Germinal center (tissue), 1 donor: ENCODE results near the gene TAS2R41.

ENCODE experiments used
- DNase-seq: peaks from one replicate; pipeline ENCODE4 v3.0.0; 2012; ENCODE audit warnings: mixed read lengths, low spot score

Gene TAS2R41

DNA sequence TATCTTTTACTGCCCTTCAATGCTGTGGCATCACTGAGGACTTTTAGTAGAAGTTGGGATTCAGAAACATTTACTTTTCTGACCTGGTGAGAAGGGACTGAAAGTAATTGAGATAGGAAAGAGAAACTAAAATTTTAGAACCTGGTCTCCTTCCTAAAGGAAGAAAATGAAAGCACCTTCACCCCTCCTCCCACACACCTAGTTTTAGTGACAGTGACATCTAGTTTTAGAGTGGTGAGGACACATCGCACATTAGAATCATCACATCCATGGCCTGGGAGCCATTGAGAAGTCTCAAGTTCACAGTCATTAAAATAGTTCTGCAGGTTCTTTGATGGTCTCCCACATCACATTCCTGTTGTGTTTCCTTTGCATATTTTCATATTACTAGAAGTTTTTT is 16.1 kb downstream of the TAS2R41 start:
- no peak for DNase-seq

DNA sequence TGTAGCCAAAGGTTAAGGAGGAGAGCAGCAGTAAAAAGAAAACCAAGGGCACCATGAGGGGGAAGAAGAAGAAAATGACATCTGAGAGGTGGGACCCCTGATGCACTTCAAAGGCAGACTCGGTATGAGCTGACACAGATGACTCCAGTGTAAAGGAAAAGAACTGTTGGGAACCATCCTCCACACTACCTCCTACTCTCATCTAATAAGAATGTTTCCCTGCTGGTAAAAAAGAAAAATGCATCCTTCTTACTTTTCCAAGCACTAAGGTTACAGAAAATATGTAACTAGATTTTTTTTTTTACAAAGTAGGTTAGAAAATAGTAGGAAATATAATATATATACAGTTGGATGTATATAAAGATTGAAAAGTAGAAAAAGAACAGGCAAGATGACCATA is 16.9 kb downstream of the TAS2R41 start:
- DNase-seq, result no peak

DNA sequence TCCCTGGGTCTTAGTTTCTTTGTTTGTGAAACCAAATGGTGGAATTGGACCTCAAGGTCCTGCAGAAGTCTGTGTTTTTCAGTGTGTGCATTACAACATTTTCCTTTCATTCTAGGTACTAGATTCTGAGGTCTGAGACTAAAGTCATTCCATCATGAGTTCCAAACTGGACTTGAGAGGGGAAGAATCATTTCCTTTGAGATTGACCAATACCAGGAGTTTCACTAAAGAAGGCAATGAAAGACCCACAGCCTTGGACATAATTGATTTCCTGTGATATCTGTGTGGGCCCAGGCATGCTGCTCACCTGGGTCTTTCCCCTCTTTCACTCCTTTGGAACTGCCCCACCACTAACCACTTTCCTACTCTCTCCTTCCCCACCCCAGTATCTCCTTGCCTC is 18.2 kb downstream of the TAS2R41 start:
- DNase-seq, result no peak

DNA sequence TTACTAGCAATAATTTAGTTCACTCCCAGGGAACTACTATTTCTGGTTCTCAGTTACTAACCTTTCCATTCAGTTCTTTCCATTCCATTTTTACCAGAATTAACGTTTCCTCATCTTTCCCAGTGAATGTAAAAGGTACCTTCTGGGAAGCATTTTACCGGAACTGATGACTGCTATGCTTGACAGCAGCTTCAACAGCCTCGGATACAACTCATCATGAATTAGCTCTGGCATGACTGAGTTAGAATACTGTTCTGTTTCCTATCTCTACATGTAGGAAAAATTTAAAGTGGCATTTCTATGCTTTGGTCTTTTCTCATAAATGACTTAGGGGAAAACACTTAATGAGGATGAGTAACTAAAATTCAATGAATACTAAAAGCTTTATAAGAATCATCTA is 18.6 kb downstream of the TAS2R41 start:
- DNase-seq, result no peak

DNA sequence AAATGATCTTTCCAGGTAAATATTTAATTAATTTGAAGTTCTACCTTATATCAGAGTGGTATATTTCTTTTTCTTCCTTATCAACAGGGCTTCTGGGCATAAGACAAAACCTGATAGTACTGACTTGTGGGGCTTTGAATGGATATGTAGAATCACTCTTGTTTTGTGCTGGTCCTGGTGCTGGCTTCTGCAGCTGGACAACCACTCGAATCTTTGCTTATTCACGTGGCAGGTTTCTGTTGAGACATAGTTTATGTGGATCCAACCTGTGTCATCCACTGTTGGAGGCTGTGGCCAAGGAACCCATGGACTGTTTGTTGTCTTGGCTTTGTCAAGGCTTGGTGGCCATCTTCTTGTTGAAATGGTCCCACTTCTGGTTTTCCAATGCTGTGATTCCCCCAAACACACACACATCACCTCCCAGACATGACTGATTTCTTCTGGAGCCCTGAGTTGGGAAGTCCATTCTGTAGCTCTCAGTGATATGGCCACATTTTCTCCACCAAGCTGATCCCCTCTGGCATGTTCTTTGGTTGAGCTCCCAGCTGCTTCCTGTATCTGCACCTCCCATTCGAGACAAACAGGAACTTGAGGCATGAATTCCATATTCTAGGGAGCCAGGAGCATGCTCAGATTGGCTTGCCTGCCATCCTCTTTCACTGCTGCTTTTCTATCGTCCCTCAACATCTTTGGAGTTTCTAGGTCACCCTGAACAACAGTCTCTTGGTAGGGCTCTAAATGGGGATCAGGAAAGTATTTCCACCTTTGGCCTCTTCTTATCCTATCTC is 19.5 kb downstream of the TAS2R41 start:
- no peak for DNase-seq

DNA sequence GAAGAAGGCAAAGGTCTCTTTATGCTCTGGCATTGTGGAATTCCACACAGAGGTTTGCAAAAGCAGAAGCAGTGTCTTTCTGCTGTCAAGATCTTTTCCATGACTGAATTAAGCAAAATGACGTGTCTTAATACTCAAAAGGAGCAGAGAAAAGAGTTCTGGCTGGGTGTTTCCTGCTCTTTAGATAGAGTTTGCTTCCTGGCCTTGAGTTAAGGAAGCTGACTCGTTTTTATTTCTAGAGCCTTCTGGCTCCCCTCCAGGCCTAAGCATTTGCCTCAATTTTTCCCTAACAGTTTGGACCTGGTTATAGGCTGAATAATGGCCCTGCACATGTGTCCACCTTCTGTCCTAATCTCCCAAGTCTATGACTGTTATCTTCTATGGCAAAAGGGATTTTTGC is 21.6 kb downstream of the TAS2R41 start:
- no peak for DNase-seq

DNA sequence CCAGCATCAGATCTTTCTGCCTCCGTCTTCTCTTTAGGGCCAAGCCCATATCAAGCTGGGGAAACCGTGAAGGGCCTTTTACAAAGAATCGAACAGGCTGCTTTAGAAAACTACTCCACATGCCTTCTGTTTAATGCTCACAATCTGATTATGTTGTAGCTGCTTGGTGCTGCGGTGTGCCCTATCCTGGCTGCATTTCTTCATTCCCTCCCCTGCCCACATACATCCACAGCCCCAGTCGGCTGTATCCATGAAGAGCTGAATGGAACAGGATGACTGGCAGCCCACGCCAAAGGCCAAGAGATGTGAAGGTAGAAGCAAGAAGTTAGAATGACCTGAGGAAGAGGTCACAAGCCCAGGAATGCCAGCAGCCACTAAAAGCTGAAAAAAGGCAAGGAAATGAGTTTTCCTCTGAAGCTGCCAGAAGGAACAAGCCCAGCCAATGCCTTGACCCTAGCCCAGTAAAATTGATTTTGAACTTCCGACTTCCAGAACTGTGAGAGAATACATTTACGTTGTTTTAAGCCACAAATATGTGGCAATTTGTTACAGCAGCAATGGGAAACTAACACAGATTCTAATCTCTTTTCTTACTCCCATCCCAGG is 22.2 kb downstream of the TAS2R41 start:
- DNase-seq, result no peak

DNA sequence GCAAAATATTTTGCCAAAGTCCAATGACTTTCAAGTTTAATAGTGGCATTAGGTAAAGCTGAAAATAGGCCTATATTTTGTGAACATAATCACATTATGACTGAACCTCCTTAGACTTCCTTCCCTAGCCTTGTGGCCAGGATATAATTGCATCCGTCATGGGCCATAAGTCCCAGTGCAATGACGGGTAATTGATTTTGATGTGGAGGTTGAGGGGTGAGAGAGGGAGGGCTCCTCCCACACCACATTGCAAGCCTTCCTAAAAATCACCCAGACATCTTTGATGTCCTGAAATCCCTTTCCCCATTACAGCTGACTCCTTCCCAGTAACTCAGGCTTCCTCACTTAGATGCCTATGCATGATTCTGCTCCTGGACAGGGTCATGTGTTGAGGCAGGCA is 25.6 kb downstream of the TAS2R41 start:
- DNase-seq, result no peak

DNA sequence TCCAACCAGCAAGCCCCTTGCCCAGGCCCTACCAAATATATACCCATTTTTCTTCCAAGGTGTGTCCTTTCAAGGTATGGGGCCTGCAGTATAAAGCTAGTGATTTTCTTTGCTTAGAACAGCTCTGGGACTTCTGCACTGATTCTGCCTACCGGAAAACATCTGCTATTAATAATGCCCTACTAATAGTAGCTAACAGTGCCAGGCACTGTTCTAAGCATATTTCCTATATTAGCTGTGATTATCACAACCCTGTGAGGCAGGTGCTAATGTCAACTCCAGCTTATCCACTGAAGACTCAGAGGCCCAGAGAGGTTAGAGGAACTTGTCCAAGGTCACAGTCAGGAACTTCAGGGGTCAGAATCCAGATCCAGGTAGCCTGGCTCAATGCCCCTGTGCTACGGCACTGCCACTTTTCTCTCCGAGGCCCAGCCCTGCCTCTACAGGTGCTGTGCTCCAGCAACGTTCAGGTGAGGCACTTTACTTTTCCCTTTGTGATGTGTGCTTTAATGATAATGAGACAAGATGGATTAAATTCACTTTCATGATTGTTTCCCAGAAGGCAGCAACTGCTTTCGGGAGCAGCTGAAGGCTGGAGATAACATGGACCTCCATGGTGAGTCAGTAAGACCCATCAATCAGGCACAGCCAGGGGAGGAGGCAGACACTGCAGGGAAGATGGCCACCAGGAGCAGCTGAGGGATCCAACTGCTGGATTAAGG is 26.7 kb downstream of the TAS2R41 start:
- no peak for DNase-seq

DNA sequence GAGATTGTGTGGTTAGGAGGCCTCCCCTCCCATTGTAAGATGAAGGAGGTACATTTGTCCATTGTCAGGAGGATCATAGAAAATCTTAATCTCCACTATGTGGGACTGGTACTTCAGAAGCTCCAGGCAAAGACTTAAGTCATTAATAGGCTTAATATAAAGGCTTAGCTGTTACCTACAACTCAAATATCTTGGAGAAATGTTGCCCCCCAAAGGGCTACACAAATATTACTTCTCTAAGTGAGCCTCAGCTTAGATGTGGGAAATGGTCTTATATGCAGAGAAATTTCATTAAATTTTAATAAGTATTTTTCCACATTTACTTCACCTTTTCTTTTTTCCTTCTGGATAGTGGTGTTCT is 27.2 kb downstream of the TAS2R41 start:
- no peak for DNase-seq

DNA sequence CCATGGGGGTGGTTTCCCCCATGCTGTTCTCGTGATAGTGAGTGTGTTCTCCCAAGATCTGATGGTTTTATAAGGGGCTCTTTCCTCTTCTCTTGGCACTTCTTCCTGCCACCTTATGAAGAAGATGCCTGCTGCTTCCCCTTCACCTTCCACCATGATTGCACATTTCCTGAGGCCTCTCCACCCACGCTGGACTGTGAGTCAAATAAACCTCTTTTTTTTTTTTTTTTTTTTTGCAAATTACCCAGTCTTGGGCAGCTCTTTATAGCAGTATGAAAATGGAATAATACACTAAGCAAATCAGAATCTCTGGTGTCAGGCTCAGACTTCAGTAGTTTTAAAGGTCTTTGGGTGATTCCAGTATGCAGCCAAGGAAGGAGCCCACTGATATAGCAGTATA is 28.2 kb downstream of the TAS2R41 start:
- DNase-seq, result no peak

DNA sequence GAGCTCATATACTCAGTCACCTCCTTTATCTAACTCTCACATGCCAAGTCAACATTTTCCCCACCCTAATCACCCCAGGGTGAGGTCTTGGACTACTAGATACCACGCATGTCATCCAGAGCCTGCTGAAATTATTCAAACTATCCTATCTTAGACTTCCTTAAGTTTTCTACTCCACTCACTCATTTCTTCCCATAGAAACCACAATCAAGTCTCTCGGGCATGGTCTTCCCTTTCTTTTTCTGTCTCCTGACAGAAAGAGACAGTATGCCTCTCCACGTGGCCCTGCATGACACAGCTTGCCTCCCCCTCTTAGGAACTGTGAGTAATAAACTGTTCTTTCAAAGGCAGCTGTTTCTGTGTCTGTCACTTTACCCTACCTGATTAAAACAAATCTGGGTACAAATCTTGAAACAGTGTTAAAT is 29.4 kb downstream of the TAS2R41 start:
- no peak for DNase-seq

DNA sequence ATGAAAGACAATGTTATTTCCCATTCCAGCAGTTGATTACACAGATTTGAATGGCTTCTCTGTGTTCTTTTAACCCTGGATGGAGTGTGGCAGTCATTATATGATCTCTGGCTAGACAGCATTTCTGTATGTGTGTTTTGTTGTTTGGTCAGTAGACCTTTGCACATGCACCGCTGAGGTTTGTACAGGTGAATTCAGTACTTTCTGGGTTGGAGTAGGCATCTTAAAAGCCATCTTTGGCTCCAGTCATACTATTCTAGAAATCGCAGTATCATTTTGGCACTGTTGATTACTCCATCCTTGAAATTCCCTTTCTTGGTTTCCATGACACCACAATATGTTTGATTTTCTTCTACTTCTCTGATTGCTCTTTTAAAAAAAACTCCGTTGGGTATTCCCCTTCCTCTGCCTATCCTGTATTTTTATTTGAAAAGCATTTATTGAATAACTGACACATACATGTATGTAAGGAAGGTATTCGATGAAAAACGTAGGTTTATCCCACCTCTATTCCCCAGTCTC is 29.9 kb downstream of the TAS2R41 start:
- DNase-seq, result no peak

DNA sequence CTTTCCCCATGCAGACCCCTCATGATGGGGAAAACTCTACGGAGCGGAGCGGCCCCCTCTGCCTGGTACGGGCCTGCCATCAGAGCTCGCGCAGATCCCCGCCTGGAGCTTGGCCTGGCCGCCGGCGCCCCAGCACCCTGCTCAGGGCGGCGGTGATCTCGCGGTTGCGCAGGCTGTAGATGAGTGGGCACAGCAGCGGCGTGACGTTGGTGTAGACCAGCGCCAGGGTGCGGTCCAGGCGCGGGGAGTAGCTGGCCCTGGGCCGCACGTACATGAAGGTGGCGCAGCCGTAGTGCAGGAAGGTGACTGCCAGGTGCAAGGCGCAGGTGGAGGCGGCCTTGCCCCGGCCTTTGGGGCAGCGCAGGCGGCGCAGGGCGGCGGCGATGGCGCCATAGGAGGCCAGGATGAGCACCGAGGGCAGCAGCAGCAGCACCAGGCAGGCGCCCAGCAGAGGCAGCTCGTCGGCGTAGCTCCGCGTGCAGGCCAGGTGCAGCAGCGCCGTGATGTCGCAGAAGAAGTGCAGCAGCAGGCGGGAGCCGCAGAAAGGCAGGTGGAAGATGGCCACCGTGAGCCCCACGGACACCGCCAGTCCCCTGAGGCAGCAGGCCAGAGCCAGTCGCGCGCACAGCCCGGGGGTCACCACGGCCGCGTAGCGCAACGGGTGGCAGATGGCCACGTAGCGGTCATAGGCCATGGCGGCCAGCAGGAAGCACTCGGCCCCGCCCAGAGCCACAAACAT is 33.4 kb downstream of the TAS2R41 start:
- DNase-seq, result no peak

DNA sequence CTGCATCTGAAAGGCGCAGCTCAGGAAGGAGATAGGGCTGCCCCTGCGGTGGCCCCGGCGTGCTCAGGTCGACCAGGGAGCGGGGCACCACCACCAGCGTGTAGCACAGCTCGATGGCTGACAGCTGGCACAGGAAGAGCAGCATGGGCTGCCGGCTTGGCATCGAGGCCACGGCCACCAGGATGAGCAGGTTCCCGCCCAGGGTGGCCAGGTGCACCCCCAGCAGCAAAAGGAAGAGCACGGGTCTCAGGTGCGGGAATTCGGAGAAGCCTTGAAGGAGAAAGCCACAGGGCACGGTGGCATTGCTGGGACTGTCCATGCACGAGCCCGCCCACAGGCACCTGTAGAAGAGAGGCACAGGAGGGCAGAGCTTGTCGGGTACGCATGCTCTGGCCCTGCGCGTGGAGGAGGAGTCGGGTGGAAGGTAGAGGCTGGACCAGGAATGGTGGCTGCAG is 33.9 kb downstream of the TAS2R41 start:
- no peak for DNase-seq

DNA sequence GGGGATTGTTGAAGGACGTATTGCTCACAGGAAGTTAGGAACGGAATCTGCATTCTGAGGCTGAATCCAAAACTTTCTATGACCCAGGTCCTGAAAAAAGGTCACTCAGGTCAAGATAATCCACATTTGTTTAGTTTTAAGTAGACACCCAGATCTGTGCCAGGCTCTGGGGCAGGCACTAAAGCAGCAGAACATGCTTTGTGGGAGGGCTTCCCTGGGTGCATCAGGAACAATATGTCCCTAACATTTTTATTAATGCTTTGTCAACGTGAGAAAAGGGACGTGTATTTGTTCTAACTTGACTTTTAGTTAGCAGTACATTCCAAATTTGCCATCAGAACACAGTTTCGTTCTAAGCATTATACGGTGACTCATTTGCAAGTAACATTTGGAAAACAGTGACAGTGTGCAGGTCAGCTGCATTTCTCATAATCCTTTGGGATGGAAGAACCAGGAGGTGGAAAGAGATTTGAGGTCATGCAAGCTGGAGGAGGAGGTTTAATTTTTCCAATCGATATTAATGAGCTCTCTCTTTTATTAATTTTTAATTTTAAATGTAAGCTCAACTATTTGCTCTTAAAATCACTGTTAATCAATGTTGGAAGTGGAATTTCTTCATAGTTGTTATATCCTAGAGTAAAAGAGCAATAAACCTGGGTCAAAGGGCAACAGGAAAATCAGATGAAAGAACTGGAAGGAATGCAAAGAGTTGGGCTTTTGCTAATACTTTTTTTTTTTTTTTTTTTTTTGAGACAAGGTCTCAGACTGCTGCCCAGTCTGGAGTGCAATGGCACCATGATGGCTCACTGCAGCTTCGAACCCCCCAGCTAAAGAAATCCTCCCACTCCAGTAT is 35.0 kb downstream of the TAS2R41 start:
- DNase-seq, result no peak

DNA sequence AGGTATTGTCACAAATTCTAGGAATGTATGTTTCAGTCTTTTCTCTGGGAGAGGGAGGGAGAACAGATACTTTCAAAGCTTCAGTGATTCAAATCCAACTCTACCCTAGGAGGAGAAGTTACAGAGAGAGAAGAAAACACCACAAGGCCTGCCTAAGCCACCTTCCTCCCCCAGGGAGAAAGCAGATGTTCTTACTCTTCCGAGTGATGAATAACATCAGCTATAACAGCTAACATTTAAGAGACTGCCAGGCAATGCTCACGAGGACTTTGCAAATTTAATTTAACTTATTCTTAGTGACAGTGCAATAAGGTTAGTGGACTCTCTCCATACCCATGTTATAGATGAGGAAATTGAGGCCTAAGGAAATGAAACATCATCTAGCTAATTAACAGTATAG is 36.8 kb downstream of the TAS2R41 start:
- no peak for DNase-seq

DNA sequence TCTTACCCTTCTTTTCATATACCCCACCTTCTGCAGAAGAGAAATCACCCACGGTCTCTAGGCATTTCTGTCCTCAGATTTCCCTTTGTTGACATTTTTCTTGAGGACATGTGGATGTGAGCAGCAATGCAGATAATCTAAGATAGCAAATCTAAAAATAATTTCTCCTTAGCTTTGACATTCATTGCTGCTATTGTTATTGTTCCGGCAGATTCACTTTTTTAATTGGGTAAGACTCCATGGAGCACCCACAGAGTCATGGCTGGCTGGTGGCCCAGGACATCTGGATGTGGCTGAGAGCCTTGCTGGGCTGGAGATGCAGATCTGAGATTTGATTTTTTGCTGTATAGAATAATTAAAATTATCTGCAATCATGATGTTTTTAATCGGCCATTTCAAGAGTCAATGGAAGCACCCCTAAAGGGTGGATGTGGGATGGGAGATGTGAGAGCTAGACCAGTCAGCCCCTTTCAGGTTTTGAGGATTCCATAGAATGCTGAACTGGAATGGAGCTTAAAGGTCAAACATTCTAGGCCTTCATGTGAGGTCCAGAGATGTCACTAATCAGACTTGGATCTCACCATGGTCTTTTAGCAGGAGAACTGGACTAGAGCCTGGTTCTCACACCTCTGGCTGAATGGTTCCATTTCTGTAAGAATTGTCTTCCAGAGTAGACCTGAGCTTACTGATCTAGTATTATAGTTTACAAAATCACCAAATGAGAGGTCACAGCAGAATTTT is 37.5 kb downstream of the TAS2R41 start:
- DNase-seq, result no peak

DNA sequence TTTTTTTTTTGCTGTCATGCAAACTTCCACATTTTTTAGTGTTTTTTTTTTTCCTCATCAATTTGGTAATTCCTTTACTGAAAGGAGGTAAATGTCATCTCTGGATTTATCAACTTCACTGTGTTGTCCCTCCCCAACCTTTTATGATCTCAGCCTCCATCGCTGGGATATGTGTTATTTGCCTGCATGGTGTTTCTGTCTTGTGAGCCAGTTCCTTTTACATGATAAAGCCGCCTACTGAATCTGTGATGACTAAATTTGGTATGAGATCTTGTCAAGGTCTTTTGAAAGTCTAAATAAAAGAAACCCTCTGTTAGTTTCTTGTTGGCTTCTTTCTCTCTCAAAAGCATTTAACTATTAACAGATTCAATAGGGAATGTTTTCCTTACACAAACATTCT is 39.3 kb downstream of the TAS2R41 start:
- DNase-seq, result no peak

DNA sequence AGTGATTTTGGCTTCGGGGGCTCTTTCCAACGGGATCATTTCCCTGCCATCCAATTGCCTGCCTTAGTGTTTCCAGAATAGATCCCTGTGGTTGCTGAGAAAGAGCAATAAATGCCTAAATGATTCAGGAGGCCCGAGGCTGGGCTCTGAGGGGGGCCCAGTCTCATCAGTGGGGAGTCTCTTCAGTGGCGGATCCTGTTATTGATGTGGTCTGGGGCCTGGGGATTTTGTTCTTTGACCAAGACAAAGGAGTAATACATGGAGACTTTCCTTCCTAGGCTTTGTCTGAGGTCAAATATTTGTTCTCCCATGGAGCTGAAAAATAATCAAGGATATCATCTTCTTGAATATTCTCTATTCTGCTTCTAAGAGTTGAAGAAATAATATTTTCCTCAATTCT is 40.8 kb downstream of the TAS2R41 start:
- DNase-seq, result no peak

DNA sequence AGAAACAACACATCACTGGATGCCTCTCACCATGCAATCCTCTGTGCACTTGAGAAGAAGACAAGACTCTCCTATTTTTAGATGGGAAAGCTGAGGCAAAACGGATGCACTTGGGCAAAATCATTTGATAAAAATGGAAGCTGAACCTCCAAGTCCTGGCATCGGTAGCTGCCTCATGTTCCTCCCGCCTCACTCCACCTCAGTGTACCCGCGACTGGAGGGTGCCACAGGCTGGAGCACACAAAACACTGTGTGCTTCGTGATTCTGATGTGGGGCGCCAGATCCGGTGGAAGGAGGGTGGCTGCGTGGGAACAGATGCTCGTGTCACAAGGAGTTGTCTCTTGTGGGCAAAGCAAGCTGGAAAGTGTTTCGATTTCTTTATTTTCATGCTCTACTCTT is 41.3 kb downstream of the TAS2R41 start:
- DNase-seq, result no peak
